Memory B cell (primary cell): ENCODE results near the gene DRAXIN.

Experiments
- ATAC-seq: fragments of 150-1000 bp; cut with Tn5 transposase; 2 replicates; pipeline ENCODE4 v1.10.0; 2021; ENCODE audit warnings: low read depth, mild to moderate bottlenecking, moderate library complexity
- DNase-seq, 2 donors: peaks; one replicate each; pipeline ENCODE4 v3.0.0; 2022; ENCODE audit warnings: low spot score in 2 of 2
- H3K27ac Mint-ChIP-seq: one replicate; pipeline ENCODE4 v1.8.0; 2022; ENCODE audit warnings: mild to moderate bottlenecking, moderate library complexity, mixed read lengths
- H3K27me3 Mint-ChIP-seq: one replicate; pipeline ENCODE4 v1.8.0; 2022; ENCODE audit warnings: mixed read lengths
- H3K36me3 Mint-ChIP-seq: one replicate; pipeline ENCODE4 v1.8.0; 2022; ENCODE audit warnings: mild to moderate bottlenecking, mixed read lengths
- H3K4me1 Mint-ChIP-seq: one replicate; pipeline ENCODE4 v1.8.0; 2022; ENCODE audit warnings: mixed read lengths
- H3K4me3 Mint-ChIP-seq: one replicate; pipeline ENCODE4 v1.8.0; 2022; ENCODE audit warnings: mild to moderate bottlenecking, moderate library complexity, mixed read lengths
- H3K9me3 Mint-ChIP-seq: one replicate; pipeline ENCODE4 v1.8.0; 2022; ENCODE audit warnings: mixed read lengths

Gene DRAXIN

DNA sequence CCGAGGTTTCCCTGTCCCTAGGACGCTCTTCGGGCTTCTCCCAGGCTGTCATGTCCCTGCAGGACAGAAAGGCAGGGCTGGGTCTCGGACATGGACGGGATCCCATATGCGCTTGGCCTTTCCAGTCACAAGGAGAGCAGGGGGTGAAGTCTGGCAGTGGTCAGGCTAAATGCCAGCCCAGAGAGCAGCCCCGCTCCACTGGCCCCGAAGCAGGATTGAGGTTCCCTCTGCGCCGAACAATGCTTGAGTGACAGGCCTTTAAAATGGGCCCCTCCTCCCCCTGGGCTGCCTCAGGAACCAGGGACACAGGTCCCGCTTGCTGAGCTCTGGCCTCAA lies 12.7 kb downstream of the DRAXIN start:
- no peaks in the 10 kb centered on the region for H3K36me3 Mint-ChIP-seq
- DNase-seq (no peak), ATAC-seq (no peak)
- H3K4me1 Mint-ChIP-seq = peaks cover 5% of the 10 kb centered on the region
- H3K9me3 Mint-ChIP-seq = no peaks in the 10 kb centered on the region
- H3K4me3 Mint-ChIP-seq = no peak overlapping the region
- peaks cover 21% of the 10 kb centered on the region for H3K27me3 Mint-ChIP-seq
- H3K27ac Mint-ChIP-seq = no peak overlapping the region

- DNase-seq = no peak
- Mint-ChIP-seq H3K4me1 (peaks cover 5% of the 10 kb centered on the region), H3K9me3 (no peaks in the 10 kb centered on the region), H3K36me3 (no peaks in the 10 kb centered on the region), H3K4me3 (no peak overlapping the region), H3K27me3 (peaks cover 21% of the 10 kb centered on the region), H3K27ac (no peak overlapping the region)
- ATAC-seq = no peak
Observed at GRCh38 chr1:11704691-11705475, 13.4 kb downstream of the DRAXIN start.

DNA sequence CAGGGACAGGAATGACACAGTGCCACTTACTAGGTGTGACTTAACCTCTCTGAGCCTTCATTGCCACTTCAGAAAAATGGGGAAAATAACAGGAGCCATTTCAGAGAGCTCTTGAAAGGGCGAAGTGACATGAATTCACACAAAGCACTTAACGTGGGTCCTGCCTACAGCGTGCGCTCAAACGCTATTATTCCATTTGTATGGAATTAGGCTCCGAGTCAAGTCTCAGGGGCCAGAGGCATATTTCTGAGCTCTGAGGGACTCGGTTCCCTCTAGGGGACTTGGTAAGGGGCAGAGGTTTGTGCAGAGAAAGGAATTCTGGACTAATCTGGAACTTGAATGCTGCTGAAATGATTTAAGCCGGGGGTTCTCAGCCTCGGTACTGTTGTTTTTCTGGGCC lies 14.1 kb downstream of the DRAXIN start:
- H3K4me1 Mint-ChIP-seq = peaks cover 5% of the 10 kb centered on the region
- ATAC-seq (no peak), DNase-seq (no peak)
- no peak overlapping the region for H3K27ac Mint-ChIP-seq
- H3K4me3 Mint-ChIP-seq = no peak overlapping the region
- H3K9me3 Mint-ChIP-seq = no peaks in the 10 kb centered on the region
- H3K36me3 Mint-ChIP-seq = no peaks in the 10 kb centered on the region
- H3K27me3 Mint-ChIP-seq = peaks cover 21% of the 10 kb centered on the region

DNA sequence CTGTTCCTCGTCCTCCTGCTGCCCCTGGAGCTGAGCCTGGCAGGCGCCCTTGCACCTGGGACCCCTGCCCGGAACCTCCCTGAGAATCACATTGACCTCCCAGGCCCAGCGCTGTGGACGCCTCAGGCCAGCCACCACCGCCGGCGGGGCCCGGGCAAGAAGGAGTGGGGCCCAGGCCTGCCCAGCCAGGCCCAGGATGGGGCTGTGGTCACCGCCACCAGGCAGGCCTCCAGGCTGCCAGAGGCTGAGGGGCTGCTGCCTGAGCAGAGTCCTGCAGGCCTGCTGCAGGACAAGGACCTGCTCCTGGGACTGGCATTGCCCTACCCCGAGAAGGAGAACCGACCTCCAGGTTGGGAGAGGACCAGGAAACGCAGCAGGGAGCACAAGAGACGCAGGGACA lies 14.8 kb downstream of the DRAXIN start:
- Mint-ChIP-seq H3K4me3 (no peak overlapping the region), H3K9me3 (no peaks in the 10 kb centered on the region), H3K27me3 (peaks cover 21% of the 10 kb centered on the region), H3K36me3 (no peaks in the 10 kb centered on the region), H3K27ac (no peak overlapping the region), H3K4me1 (peaks cover 5% of the 10 kb centered on the region)
- DNase-seq = no peak
- no peak for ATAC-seq

DNA sequence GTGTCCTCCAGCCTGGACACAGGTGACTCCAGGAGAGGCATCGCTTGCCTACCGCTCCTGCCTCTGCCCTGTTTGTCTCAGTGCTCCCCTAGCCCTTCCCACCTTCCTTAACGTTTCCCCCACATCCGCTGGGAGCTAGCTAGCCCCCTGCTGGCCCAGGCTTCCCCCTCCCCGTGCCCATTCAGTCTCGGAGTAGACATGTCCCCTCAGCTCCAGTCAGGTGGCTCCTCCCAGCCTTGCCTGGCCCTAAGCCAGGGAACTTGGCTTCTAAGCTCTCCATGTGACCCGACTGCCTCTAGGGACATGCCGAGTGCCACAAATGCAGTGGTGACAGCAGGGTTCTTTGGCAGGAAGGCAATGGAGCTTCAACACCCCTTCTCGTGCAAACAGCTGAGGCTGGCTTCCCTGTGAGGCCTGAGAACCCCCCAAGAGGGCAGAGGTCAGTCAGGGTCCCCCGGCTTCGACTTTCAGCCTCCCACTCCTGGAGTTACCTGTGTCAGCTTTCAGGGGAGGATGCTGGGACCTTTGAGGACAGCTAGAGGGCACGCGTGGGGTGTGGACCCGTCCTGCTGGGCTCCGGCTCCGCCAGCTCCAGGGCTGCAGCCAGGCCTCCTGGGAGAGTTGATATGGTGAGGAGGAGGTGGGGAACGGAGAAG lies 16.2 kb downstream of the DRAXIN start:
- Mint-ChIP-seq H3K36me3 (no peaks in the 10 kb centered on the region), H3K9me3 (no peaks in the 10 kb centered on the region)

GRCh38 chr1:11708554-11709350 lies 17.2 kb downstream of the DRAXIN start:
- H3K4me3 Mint-ChIP-seq = no peak overlapping the region
- peaks cover 20% of the 10 kb centered on the region for H3K27me3 Mint-ChIP-seq
- no peaks in the 10 kb centered on the region for H3K9me3 Mint-ChIP-seq
- DNase-seq = no peak
- no peak overlapping the region for H3K27ac Mint-ChIP-seq
- peaks cover 5% of the 10 kb centered on the region for H3K4me1 Mint-ChIP-seq
- H3K36me3 Mint-ChIP-seq = no peaks in the 10 kb centered on the region
- ATAC-seq = no peak

More for the DNA sequence above, 16.2 kb downstream of the DRAXIN start:
- H3K4me1 Mint-ChIP-seq = peaks cover 5% of the 10 kb centered on the region
- H3K27ac Mint-ChIP-seq = no peak overlapping the region
- H3K4me3 Mint-ChIP-seq = no peak overlapping the region
- peaks cover 24% of the 10 kb centered on the region for H3K27me3 Mint-ChIP-seq
- DNase-seq (no peak), ATAC-seq (no peak)

- H3K4me3 Mint-ChIP-seq = no peak overlapping the region
- H3K4me1 Mint-ChIP-seq = peaks cover 5% of the 10 kb centered on the region
- peaks cover 12% of the 10 kb centered on the region for H3K27me3 Mint-ChIP-seq
- no peak overlapping the region for H3K27ac Mint-ChIP-seq
- no peak for DNase-seq
- no peaks in the 10 kb centered on the region for H3K9me3 Mint-ChIP-seq
- no peak for ATAC-seq
- H3K36me3 Mint-ChIP-seq = no peaks in the 10 kb centered on the region
Observed at GRCh38 chr1:11711490-11711889, 20.0 kb downstream of the DRAXIN start.

DNA sequence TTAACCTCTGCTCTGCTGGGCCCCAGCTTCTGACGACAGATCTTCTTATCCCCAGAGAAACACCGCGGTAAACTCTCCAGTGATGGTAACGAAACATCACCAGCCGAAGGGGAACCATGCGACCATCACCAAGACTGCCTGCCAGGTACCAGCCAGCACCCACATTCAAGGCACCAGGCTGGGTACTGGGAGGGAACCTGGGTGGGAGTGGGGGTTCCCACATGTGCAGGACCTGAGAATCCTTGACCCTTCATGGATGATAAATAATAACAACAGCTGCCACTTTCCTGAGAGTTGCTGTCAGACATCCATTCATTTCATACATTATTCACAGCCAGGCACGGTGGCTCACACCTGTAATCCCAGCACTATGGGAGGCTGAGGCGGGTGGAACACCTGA lies 20.8 kb downstream of the DRAXIN start:
- no peak overlapping the region for H3K27ac Mint-ChIP-seq
- H3K36me3 Mint-ChIP-seq = no peaks in the 10 kb centered on the region
- DNase-seq (no peak), ATAC-seq (no peak)
- peaks cover 12% of the 10 kb centered on the region for H3K27me3 Mint-ChIP-seq
- H3K4me1 Mint-ChIP-seq = peaks cover 5% of the 10 kb centered on the region
- H3K4me3 Mint-ChIP-seq = no peak overlapping the region
- no peaks in the 10 kb centered on the region for H3K9me3 Mint-ChIP-seq

GRCh38 chr1:11713095-11713494 lies 21.6 kb downstream of the DRAXIN start:
- H3K4me3 Mint-ChIP-seq = no peak overlapping the region
- peaks cover 3% of the 10 kb centered on the region for H3K4me1 Mint-ChIP-seq
- H3K9me3 Mint-ChIP-seq = no peaks in the 10 kb centered on the region
- no peaks in the 10 kb centered on the region for H3K36me3 Mint-ChIP-seq
- ATAC-seq (no peak), DNase-seq (no peak)
- peaks cover 9% of the 10 kb centered on the region for H3K27me3 Mint-ChIP-seq
- no peak overlapping the region for H3K27ac Mint-ChIP-seq

GRCh38 chr1:11714831-11715575 lies 23.5 kb downstream of the DRAXIN start:
- ATAC-seq (no peak), DNase-seq (no peak)
- no peaks in the 10 kb centered on the region for H3K9me3 Mint-ChIP-seq
- no peak overlapping the region for H3K27ac Mint-ChIP-seq
- H3K36me3 Mint-ChIP-seq = no peaks in the 10 kb centered on the region
- H3K4me3 Mint-ChIP-seq = no peak overlapping the region
- peaks cover 9% of the 10 kb centered on the region for H3K4me1 Mint-ChIP-seq
- peaks cover 3% of the 10 kb centered on the region for H3K27me3 Mint-ChIP-seq

GRCh38 chr1:11719313-11720032 lies 28.0 kb downstream of the DRAXIN start:
- H3K36me3 Mint-ChIP-seq = no peaks in the 10 kb centered on the region
- no peaks in the 10 kb centered on the region for H3K9me3 Mint-ChIP-seq
- H3K27me3 Mint-ChIP-seq = no peaks in the 10 kb centered on the region
- DNase-seq (peak; percentile 87 to 94), ATAC-seq (peak; percentile 85)
- peak overlapping the region; percentile 80 for H3K27ac Mint-ChIP-seq
- H3K4me1 Mint-ChIP-seq = peaks cover 9% of the 10 kb centered on the region
- H3K4me3 Mint-ChIP-seq = peak overlapping the region; percentile 80

GRCh38 chr1:11720033-11720376 lies 28.5 kb downstream of the DRAXIN start:
- Mint-ChIP-seq H3K4me1 (peaks cover 9% of the 10 kb centered on the region), H3K27me3 (no peaks in the 10 kb centered on the region), H3K36me3 (no peaks in the 10 kb centered on the region), H3K4me3 (peak overlapping the region; percentile 80), H3K9me3 (no peaks in the 10 kb centered on the region), H3K27ac (no peak overlapping the region)
- ATAC-seq (no peak), DNase-seq (no peak)

DNA sequence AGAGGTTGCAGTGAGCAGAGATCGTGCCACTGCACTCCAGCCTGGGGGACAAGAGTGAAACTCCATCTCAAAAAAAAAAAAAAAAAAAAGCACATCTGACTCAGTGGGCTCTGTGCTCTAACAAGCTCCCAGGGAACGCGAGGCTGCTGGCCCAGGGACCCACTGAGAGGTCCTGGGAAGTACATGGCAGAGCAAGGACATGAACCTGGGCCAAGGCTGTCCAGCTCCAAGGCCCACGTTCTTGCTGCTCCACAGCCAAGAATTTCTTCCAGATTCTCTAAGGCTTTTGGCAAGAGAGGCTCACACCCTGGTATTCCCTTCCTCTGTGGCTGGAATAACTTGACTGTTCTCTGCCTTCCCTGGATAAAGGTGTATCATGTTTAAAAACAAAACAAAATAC lies 29.0 kb downstream of the DRAXIN start:
- no peak overlapping the region for H3K27ac Mint-ChIP-seq
- ATAC-seq (no peak), DNase-seq (no peak)
- no peak overlapping the region for H3K4me3 Mint-ChIP-seq
- no peaks in the 10 kb centered on the region for H3K27me3 Mint-ChIP-seq
- H3K4me1 Mint-ChIP-seq = peaks cover 10% of the 10 kb centered on the region
- H3K9me3 Mint-ChIP-seq = no peaks in the 10 kb centered on the region
- no peaks in the 10 kb centered on the region for H3K36me3 Mint-ChIP-seq
